Stimulated activated memory B cell treated with anti-CD40 and anti-IgM and Interleukin-4, amounts not matched to agents 10 μg/mL and 1 μg/mL and 100 μg/mL, for 72 hours (primary cell): ENCODE data around the gene OR2A42.
"Not testable (repeated sequence)": the region's sequence is repeated elsewhere in the genome, so short reads cannot be mapped to it uniquely, and the experiment has no call there.

Experiments used
- ATAC-seq: fragments of 150-1000 bp; cut with Tn5 transposase; 2 replicates; pipeline ENCODE4 v1.10.0; 2021
- H3K27ac Mint-ChIP-seq: one replicate; pipeline ENCODE4 v1.8.0; 2022; ENCODE audit warnings: mild to moderate bottlenecking, mixed read lengths
- H3K27me3 Mint-ChIP-seq: one replicate; pipeline ENCODE4 v1.8.0; 2022; ENCODE audit warnings: mixed read lengths
- H3K36me3 Mint-ChIP-seq: one replicate; pipeline ENCODE4 v1.8.0; 2022; ENCODE audit warnings: mixed read lengths
- H3K4me1 Mint-ChIP-seq: one replicate; pipeline ENCODE4 v1.8.0; 2022; ENCODE audit warnings: mixed read lengths
- H3K4me3 Mint-ChIP-seq: one replicate; pipeline ENCODE4 v1.8.0; 2022; ENCODE audit warnings: mild to moderate bottlenecking, moderate library complexity, mixed read lengths
- H3K9me3 Mint-ChIP-seq: one replicate; pipeline ENCODE4 v1.8.0; 2022; ENCODE audit warnings: mixed read lengths

Gene OR2A42

DNA sequence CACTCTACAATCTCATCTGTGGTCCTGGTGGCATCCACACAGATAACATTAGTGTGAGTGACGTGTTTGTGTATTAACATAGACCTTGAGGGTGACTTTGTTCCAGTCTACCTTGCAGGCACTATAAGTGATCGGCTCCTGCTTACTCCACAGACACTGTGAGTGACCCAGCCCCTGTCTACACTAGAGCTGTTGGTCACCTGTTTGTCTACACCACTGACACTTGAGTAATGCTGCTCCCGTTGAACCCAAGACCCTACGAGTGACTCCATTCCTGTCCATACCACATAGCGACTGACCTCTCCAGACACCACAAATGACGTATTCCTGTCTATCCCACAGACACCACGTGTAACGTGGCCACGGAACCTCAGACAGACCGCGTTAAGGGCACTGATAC lies 45.6 kb downstream of the OR2A42 start:
- not testable (repeated sequence) for H3K9me3 Mint-ChIP-seq, H3K4me1 Mint-ChIP-seq, H3K4me3 Mint-ChIP-seq, ATAC-seq, H3K27ac Mint-ChIP-seq, H3K36me3 Mint-ChIP-seq, H3K27me3 Mint-ChIP-seq

DNA sequence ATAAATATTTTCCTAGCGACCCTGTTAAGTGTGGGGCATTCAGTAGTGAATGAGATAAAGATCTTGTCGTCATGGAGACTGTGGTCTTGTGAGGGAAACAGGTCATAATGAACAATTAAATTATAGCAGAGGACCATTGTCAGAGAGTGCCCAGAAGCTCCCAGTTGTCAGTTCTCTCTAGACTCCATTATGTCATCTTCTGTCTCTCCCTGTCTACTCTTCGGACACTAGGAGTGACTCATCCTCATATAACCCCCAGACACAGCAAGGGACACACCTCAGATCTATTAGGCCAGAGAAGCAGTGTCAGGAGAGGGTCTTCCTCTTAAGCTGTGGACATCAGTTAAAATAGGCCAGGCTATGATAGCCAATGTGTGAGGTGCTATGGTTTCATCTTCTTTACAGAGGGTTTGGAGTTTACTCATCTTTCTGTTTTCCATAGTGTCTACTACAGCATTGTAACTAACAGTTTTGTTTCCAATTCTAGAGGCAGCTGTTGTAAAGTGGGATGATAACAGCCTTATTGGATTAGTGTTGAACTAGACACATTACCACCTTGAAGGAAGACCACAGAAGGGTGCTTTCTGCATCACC lies 50.7 kb downstream of the OR2A42 start:
- peak; percentile 4 for ATAC-seq
- not testable (repeated sequence) for H3K27ac Mint-ChIP-seq, H3K27me3 Mint-ChIP-seq, H3K4me1 Mint-ChIP-seq, H3K36me3 Mint-ChIP-seq, H3K4me3 Mint-ChIP-seq, H3K9me3 Mint-ChIP-seq

DNA sequence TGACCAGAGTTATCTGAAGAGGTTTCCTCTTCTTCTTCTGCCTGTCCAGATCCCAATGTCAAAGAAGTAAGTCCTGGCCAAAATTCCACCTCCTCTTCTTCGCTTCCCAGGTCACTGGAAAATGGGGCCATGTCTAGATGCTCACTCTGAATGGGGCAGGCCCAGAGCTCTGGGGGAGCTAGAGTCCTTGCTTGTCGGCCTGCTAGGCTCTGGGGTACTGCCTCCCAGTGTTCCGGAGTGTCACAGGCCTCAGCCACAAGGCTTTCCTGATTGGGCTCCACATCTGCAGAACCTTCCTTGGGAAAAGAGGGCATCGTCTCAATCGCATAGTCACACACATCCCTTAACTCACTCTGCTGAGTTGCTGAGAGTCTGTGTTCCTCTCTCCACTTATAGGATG lies 51.6 kb downstream of the OR2A42 start:
- not testable (repeated sequence) for H3K4me1 Mint-ChIP-seq, H3K27me3 Mint-ChIP-seq, H3K36me3 Mint-ChIP-seq, H3K9me3 Mint-ChIP-seq, H3K27ac Mint-ChIP-seq, H3K4me3 Mint-ChIP-seq
- peak; percentile 44 for ATAC-seq

DNA sequence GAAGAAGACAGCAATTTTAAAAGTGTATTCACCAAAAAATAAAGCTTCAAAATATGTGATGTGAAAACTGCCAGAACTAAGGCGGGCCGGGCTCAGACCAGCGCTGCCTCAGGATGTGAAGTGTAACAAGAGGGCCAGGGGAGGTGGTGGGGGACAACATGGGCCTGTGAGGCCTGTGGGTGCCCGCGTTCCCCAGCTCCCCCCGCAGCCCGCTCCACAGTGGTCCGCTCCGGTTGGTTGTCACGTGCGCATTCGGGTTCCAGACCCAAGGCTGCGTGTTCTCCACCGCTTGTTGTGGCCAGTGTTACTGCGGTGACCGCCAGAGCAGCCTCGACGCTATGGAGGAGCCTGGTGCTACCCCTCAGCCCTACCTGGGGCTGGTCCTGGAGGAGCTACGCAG lies 56.2 kb downstream of the OR2A42 start, which contains the start of gene CTAGE4:
CTAGE4 (plus strand) TSS at position 301 of the 400 bp plus-strand sequence; CDS start at position 339, 38 bp downstream.
- H3K4me1 Mint-ChIP-seq, H3K36me3 Mint-ChIP-seq, ATAC-seq, H3K4me3 Mint-ChIP-seq, H3K27ac Mint-ChIP-seq, H3K27me3 Mint-ChIP-seq, H3K9me3 Mint-ChIP-seq: not testable (repeated sequence)

DNA sequence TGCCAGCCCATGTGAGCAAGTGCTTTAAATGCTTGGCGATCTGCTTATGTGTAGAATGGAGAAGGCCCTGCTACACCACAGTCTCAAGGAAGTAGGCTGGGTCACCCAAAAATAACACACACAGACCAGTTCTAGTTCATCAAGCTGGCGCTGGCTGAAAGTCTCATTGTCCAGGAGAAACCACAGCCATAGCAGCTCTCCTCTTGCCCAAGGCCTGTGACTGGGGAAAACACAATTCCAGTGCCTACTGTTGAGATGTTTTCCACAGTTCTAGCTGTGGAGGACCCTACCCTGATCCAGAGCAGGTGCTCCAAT lies 60.3 kb downstream of the OR2A42 start:
- not testable (repeated sequence) for H3K4me3 Mint-ChIP-seq, H3K9me3 Mint-ChIP-seq, H3K4me1 Mint-ChIP-seq, H3K27me3 Mint-ChIP-seq, H3K36me3 Mint-ChIP-seq, H3K27ac Mint-ChIP-seq, ATAC-seq

DNA sequence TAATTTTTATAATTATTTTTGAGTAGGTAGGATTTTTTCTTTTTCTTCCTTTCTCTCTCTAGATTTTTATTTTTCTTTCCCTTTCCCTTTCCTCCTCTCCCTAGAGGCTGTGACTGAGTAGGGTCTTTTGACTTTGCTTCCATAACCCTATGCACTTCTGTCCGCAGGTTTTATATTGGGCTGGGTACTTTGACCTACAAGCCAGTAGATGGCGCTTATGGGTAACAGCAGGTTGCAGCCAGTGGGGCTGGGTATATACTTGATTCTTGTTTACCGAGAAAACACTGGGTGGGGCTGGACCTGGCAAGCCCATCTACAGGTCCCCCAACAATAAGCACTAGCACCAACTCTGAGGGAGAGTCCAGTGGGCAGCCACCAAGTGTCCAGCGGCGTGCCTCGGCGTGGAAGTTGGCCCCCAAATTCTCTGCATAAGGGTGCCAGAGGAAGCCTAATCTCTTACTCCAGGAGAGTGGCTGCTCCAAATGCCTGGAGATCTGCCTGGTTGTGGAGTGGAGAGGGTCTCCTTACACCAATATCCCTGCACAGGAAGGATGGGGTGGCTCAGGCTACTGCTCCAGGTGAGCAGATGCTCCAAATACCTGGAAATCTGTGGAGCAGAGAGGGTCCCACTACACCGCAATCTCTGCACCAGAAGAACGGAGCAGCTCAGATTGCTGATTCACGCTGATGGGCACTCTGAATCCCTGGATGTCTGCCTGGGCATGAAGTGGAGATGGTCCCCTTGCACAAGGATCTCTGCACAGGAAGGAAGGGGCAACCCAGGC lies 60.8 kb downstream of the OR2A42 start:
- not testable (repeated sequence) for H3K36me3 Mint-ChIP-seq, H3K4me3 Mint-ChIP-seq, H3K9me3 Mint-ChIP-seq, H3K27me3 Mint-ChIP-seq, H3K27ac Mint-ChIP-seq, H3K4me1 Mint-ChIP-seq
- ATAC-seq, result peak; percentile 79
